SK-N-SH (cell line): ENCODE measurements around the gene GSTM2.

Experiments used
- EP300 ChIP-seq, 2 experiments: IDR thresholded peaks; 2 replicates each; pipeline versions ENCODE4 v1.4.0 to v1.6.1; 2012; ENCODE audit warnings: borderline replicate concordance in 1 of 2, low read depth in 1 of 2, low read length in 1 of 2
- JUND ChIP-seq: IDR thresholded peaks from 2 replicates; pipeline ENCODE4 v1.4.0; 2012
- MXI1 ChIP-seq: IDR thresholded peaks from 2 replicates; pipeline ENCODE4 v1.6.1; 2012; ENCODE audit warnings: mild to moderate bottlenecking, low read depth, low read length, improper control_type of control experiment
- NFIC ChIP-seq: IDR thresholded peaks from 2 replicates; pipeline ENCODE4 v1.4.0; 2012; ENCODE audit warnings: borderline replicate concordance
- POLR2AphosphoS5 ChIP-seq: IDR thresholded peaks from 2 replicates; pipeline ENCODE4 v1.6.1; 2012; ENCODE audit warnings: low read depth, low read length
- SIN3A ChIP-seq: IDR thresholded peaks from 2 replicates; pipeline ENCODE4 v1.6.1; 2012; ENCODE audit warnings: low read depth, mild to moderate bottlenecking, low read length, moderate library complexity, borderline replicate concordance
- TAF1 ChIP-seq: IDR thresholded peaks from 2 replicates; pipeline ENCODE4 v1.6.1; 2012; ENCODE audit warnings: low read depth, mild to moderate bottlenecking, low read length, moderate library complexity, borderline replicate concordance
- YY1 ChIP-seq: IDR thresholded peaks from 2 replicates; pipeline ENCODE4 v1.4.0; 2012; ENCODE audit warnings: low read depth, mild to moderate bottlenecking
- TF ChIP-seq, protein P1 (sequence below): fragments of 150-350 bp; IDR thresholded peaks from 2 replicates; pipeline ENCODE4 v1.6.1; 2017; ENCODE audit warnings: antibody characterized with exemption, low read length, low read depth, borderline replicate concordance
- TF ChIP-seq, protein P2 (sequence below): IDR thresholded peaks from 2 replicates; pipeline ENCODE4 v1.4.0; 2012; ENCODE audit warnings: low read depth, borderline replicate concordance
- TF ChIP-seq, protein P3 (sequence below): fragments of 200-600 bp; sonication (generic); IDR thresholded peaks from 2 replicates; pipeline ENCODE4 v1.6.1; 2017; ENCODE audit warnings: antibody characterized with exemption, mild to moderate bottlenecking, moderate library complexity
- TF ChIP-seq, protein P4 (sequence below): IDR thresholded peaks from 2 replicates; pipeline ENCODE4 v1.4.0; 2012; ENCODE audit warnings: low read depth, borderline replicate concordance
- TF ChIP-seq, protein P5 (sequence below): IDR thresholded peaks from 2 replicates; pipeline ENCODE4 v1.6.1; 2012; ENCODE audit warnings: mild to moderate bottlenecking, low read depth, low read length, moderate library complexity

DNA sequence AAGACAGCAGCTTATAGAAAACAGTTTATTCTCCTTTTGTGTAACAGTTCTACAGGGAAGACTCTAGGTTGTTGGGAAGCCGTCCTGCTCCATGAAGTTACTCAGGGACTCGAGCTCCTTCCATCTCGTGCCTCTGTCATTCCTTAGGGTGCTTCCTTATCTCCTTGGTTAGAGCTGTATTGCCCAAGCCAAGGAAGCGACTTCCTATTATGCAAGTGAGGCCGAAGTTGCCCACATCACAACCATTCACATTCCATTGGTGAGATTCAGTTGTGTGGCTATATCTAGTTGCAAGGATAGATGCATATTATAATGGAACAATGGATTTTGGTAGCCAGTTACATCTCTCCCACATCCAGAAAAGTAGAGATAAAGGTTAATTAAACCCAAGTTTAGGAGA lies 53.2 kb downstream of the GSTM2 start:
- TF ChIP-seq, protein P1, sequence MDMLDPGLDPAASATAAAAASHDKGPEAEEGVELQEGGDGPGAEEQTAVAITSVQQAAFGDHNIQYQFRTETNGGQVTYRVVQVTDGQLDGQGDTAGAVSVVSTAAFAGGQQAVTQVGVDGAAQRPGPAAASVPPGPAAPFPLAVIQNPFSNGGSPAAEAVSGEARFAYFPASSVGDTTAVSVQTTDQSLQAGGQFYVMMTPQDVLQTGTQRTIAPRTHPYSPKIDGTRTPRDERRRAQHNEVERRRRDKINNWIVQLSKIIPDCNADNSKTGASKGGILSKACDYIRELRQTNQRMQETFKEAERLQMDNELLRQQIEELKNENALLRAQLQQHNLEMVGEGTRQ = no peak
- TF ChIP-seq, protein P2, sequence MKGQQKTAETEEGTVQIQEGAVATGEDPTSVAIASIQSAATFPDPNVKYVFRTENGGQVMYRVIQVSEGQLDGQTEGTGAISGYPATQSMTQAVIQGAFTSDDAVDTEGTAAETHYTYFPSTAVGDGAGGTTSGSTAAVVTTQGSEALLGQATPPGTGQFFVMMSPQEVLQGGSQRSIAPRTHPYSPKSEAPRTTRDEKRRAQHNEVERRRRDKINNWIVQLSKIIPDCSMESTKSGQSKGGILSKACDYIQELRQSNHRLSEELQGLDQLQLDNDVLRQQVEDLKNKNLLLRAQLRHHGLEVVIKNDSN = no peak
- TF ChIP-seq YY1 (no peak), JUND (no peak), EP300 (IDR thresholded peaks at IDR 0.05; ENCODE audit: borderline replicate concordance in 1 of 2, low read depth in 1 of 2, low read length in 1 of 2) (no peak), MXI1 (no peak), SIN3A (no peak), NFIC (no peak), TAF1 (no peak), POLR2AphosphoS5 (no peak)
- TF ChIP-seq, protein P3, sequence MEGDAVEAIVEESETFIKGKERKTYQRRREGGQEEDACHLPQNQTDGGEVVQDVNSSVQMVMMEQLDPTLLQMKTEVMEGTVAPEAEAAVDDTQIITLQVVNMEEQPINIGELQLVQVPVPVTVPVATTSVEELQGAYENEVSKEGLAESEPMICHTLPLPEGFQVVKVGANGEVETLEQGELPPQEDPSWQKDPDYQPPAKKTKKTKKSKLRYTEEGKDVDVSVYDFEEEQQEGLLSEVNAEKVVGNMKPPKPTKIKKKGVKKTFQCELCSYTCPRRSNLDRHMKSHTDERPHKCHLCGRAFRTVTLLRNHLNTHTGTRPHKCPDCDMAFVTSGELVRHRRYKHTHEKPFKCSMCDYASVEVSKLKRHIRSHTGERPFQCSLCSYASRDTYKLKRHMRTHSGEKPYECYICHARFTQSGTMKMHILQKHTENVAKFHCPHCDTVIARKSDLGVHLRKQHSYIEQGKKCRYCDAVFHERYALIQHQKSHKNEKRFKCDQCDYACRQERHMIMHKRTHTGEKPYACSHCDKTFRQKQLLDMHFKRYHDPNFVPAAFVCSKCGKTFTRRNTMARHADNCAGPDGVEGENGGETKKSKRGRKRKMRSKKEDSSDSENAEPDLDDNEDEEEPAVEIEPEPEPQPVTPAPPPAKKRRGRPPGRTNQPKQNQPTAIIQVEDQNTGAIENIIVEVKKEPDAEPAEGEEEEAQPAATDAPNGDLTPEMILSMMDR = no peak
- TF ChIP-seq, protein P4, sequence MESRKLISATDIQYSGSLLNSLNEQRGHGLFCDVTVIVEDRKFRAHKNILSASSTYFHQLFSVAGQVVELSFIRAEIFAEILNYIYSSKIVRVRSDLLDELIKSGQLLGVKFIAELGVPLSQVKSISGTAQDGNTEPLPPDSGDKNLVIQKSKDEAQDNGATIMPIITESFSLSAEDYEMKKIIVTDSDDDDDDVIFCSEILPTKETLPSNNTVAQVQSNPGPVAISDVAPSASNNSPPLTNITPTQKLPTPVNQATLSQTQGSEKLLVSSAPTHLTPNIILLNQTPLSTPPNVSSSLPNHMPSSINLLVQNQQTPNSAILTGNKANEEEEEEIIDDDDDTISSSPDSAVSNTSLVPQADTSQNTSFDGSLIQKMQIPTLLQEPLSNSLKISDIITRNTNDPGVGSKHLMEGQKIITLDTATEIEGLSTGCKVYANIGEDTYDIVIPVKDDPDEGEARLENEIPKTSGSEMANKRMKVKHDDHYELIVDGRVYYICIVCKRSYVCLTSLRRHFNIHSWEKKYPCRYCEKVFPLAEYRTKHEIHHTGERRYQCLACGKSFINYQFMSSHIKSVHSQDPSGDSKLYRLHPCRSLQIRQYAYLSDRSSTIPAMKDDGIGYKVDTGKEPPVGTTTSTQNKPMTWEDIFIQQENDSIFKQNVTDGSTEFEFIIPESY = no peak
- TF ChIP-seq, protein P5, sequence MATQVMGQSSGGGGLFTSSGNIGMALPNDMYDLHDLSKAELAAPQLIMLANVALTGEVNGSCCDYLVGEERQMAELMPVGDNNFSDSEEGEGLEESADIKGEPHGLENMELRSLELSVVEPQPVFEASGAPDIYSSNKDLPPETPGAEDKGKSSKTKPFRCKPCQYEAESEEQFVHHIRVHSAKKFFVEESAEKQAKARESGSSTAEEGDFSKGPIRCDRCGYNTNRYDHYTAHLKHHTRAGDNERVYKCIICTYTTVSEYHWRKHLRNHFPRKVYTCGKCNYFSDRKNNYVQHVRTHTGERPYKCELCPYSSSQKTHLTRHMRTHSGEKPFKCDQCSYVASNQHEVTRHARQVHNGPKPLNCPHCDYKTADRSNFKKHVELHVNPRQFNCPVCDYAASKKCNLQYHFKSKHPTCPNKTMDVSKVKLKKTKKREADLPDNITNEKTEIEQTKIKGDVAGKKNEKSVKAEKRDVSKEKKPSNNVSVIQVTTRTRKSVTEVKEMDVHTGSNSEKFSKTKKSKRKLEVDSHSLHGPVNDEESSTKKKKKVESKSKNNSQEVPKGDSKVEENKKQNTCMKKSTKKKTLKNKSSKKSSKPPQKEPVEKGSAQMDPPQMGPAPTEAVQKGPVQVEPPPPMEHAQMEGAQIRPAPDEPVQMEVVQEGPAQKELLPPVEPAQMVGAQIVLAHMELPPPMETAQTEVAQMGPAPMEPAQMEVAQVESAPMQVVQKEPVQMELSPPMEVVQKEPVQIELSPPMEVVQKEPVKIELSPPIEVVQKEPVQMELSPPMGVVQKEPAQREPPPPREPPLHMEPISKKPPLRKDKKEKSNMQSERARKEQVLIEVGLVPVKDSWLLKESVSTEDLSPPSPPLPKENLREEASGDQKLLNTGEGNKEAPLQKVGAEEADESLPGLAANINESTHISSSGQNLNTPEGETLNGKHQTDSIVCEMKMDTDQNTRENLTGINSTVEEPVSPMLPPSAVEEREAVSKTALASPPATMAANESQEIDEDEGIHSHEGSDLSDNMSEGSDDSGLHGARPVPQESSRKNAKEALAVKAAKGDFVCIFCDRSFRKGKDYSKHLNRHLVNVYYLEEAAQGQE = no peak
